GM12878 (cell line): ENCODE results near the gene TMEM231. TPM values are rescaled to one million over a fixed set of nuclear protein-coding genes. Genes with fewer than 3 reads are reported as not detected.

Experiments used
- ATAC-seq: fragments of 200-7000 bp; cut with Tn5 transposase; 3 replicates; pipeline ENCODE4 v1.9.1; 2020; ENCODE audit warnings: mild to moderate bottlenecking, moderate library complexity
- BruUV-seq: library from RNA; stranded (reverse); fragments of 400-500 nt; replicated peaks from 2 replicates; lab custom pipeline; 2021; lab: Mats Ljungman, UMichigan
- CTCF ChIA-PET: fragments of 300-600 bp; sonication (Branson Sonifier 250); formaldehyde crosslinking; extraction: SDS; loops from one replicate; lab custom pipeline; 2021; ENCODE audit warnings: inconsistent platforms; lab: Yijun Ruan, JAX
- POLR2A ChIA-PET: fragments of 350-600 bp; formaldehyde crosslinking; extraction: SDS; loops from one replicate; lab custom pipeline; 2021; ENCODE audit warnings: inconsistent platforms; lab: Charles Lee
- RAD21 ChIA-PET: fragments of 300-600 bp; sonication (Branson Sonifier 250); formaldehyde crosslinking; loops from one replicate; lab custom pipeline; 2023; ENCODE audit warnings: antibody characterized with exemption; ENCODE audit not compliant: unreplicated experiment; lab: Charles Lee
- SMC1A ChIA-PET: fragments of 300-600 bp; sonication (Branson Sonifier 250); formaldehyde crosslinking; loops from one replicate; lab custom pipeline; 2023; ENCODE audit not compliant: unreplicated experiment, uncharacterized antibody; lab: Charles Lee
- DNase-seq: peaks from one replicate; pipeline ENCODE4 v3.0.0-alpha.2; 2011; ENCODE audit warnings: low read depth, low spot score
- FAIRE-seq: peaks from 3 replicates; lab custom pipeline; 2011; peaks lifted over from hg19 to GRCh38; lab: Jason Lieb, UNC
- H2AFZ ChIP-seq: 2 replicates; pipeline ENCODE4 v1.6.0; 2011; ENCODE audit warnings: low read depth, low read length, control low read depth; ENCODE audit not compliant: control insufficient read depth
- H3K27ac ChIP-seq: 2 replicates; pipeline ENCODE4 v1.5.1; 2011; ENCODE audit warnings: control low read depth; ENCODE audit not compliant: control insufficient read depth, insufficient read depth
- H3K27me3 ChIP-seq, 2 experiments: replicated peaks in 1 of 2; 2 replicates each; pipeline versions ENCODE4 v1.6.0 to v1.6.1; 2011; ENCODE audit warnings: low read length in 1 of 2; ENCODE audit not compliant: control insufficient read depth in 2 of 2, insufficient read depth in 2 of 2
- H3K36me3 ChIP-seq, 2 experiments: 2 replicates each; pipeline ENCODE4 v1.5.1; 2011; ENCODE audit warnings: low read length in 1 of 2; ENCODE audit not compliant: control insufficient read depth in 2 of 2, insufficient read depth in 2 of 2
- H3K4me1 ChIP-seq: 2 replicates; pipeline ENCODE4 v1.6.1; 2011; ENCODE audit warnings: mild to moderate bottlenecking, low read length, moderate library complexity, mixed read lengths; ENCODE audit not compliant: control insufficient read depth, insufficient read depth
- H3K4me2 ChIP-seq: 2 replicates; pipeline ENCODE4 v1.6.0; 2011; ENCODE audit warnings: control low read depth; ENCODE audit not compliant: control insufficient read depth, insufficient read depth
- H3K4me3 ChIP-seq: fragments of 200-600 bp; sonication (generic); 2 replicates; pipeline ENCODE4 v1.5.1; 2016
- H3K79me2 ChIP-seq: 2 replicates; pipeline ENCODE4 v1.6.0; 2011; ENCODE audit warnings: low read length; ENCODE audit not compliant: control insufficient read depth, insufficient read depth
- H3K9ac ChIP-seq: 2 replicates; pipeline ENCODE4 v1.8.0; 2011; ENCODE audit warnings: low read length, control low read depth, mixed read lengths; ENCODE audit not compliant: control insufficient read depth, insufficient read depth
- H3K9me3 ChIP-seq: replicated peaks from 3 replicates; pipeline ENCODE4 v1.5.1; 2011; ENCODE audit warnings: mild to moderate bottlenecking, low read length; ENCODE audit not compliant: control insufficient read depth, insufficient read depth
- H4K20me1 ChIP-seq: 2 replicates; pipeline ENCODE4 v1.6.0; 2011; ENCODE audit not compliant: control insufficient read depth, insufficient read depth
- ATF2 ChIP-seq: IDR thresholded peaks from 2 replicates; pipeline ENCODE4 v1.6.1; 2012; ENCODE audit warnings: low read length, inconsistent platforms
- ESRRA ChIP-seq: IDR thresholded peaks from 2 replicates; pipeline ENCODE4 v1.6.1; 2012; ENCODE audit warnings: mild to moderate bottlenecking, low read length, improper control_type of control experiment
- NFYB ChIP-seq: IDR thresholded peaks from 2 replicates; pipeline ENCODE4 v1.6.1; 2011; ENCODE audit warnings: low read depth, mild to moderate bottlenecking, low read length, improper control_type of control experiment, moderate library complexity; ENCODE audit not compliant: insufficient read depth
- PAX8 ChIP-seq: fragments of 450-650 bp; IDR thresholded peaks from 2 replicates; pipeline ENCODE4 v1.6.1; 2017; ENCODE audit warnings: mild to moderate bottlenecking, moderate library complexity
- POLR2A ChIP-seq: IDR thresholded peaks from 2 replicates; pipeline ENCODE4 v1.6.1; 2011; ENCODE audit warnings: low read depth, mild to moderate bottlenecking, low read length
- POU2F2 ChIP-seq: IDR thresholded peaks from 3 replicates; pipeline ENCODE4 v1.6.1; 2011; ENCODE audit warnings: low read depth, mild to moderate bottlenecking, low read length, borderline replicate concordance
- SMAD1 ChIP-seq: fragments of 450-650 bp; IDR thresholded peaks from 2 replicates; pipeline ENCODE4 v1.6.1; 2018; ENCODE audit warnings: mild to moderate bottlenecking, low read depth; ENCODE audit not compliant: partially characterized antibody
- WGBS: methylation state at CpG from one replicate; pipeline ENCODE4 v1.1.6; 2016; ENCODE audit warnings: low lambda C conversion rate; ENCODE audit not compliant: insufficient replicate concordance, insufficient coverage; ENCODE audit errors: missing lambda C conversion rate; 5-methylcytosine and 5-hydroxymethylcytosine counted together
- in situ Hi-C: fragments of 300-500 bp; cut with MboI; formaldehyde crosslinking; loops from 9 replicates; pipeline ENCODE4 v1.14.3; 2018; ENCODE audit warnings: mixed read lengths
- intact Hi-C: fragments of 100-400 bp; cut with micrococcal nuclease; formaldehyde crosslinking; loops from one replicate; pipeline ENCODE4 v1.14.2; 2022; ENCODE audit not compliant: unreplicated experiment
- polyA plus RNA-seq, 11 experiments: library from polyadenylated mRNA; depleted of rRNA in 4 of 11; unstranded in 6 of 11; stranded (reverse) in 5 of 11; fragments of >200 nt; fragmentation: Nextera tagmentation in 4 of 11; fragmentation: Illumina TruSeq in 1 of 11; extraction: Ambion mirVana in 4 of 11; extraction: Trizol in 1 of 11; gene quantifications; 1 replicate in 1 of 11; 2 replicates in 10 of 11; pipeline versions ENCODE4 v1.2.1 to v1.2.3, GENCODE V29; 2011 to 2016; ENCODE audit warnings: inconsistent platforms in 2 of 11, missing spikeins in 2 of 11, low read depth in 1 of 11
- total RNA-seq, 4 experiments: library from RNA; depleted of rRNA in 3 of 4; stranded (reverse); fragments of >200 nt in 3 of 4; fragmentation: Illumina TruSeq in 1 of 4; extraction: Trizol in 1 of 4; gene quantifications; 2 replicates each; pipeline versions ENCODE4 v1.2.1 to v1.2.3, GENCODE V29; 2013 to 2021

The TMEM231 gene
- total and polyA plus RNA-seq, 10 of the 15 experiments (the other 5 are each of a cell fraction or from before 2014, with no cell fraction given): 1.2 to 9.1 (median 5.9) TPM

GRCh38 chr16:75494184-75494583 lies 61.9 kb downstream of the TMEM231 start:
- no peaks in the 10 kb centered on the region for H3K79me2 ChIP-seq
- no peaks in the 10 kb centered on the region; a peak in 1 of 4 replicates for H3K27me3 ChIP-seq
- no peaks in the 10 kb centered on the region for H4K20me1 ChIP-seq
- no peak overlapping the region for H3K27ac ChIP-seq
- TF ChIP-seq POLR2A: no peak
- no peak for TF ChIP-seq ESRRA
- no peak for TF ChIP-seq SMAD1
- no peak for TF ChIP-seq ATF2
- no peak for TF ChIP-seq POU2F2
- no peak for TF ChIP-seq PAX8
- TF ChIP-seq NFYB: no peak
- no peak overlapping the region for H3K4me2 ChIP-seq
- H3K9me3 ChIP-seq: no peaks in the 10 kb centered on the region
- H2AFZ ChIP-seq: no peak overlapping the region
- SMC1A ChIA-PET: no interaction called here
- POLR2A ChIA-PET: no interaction called here
- DNase-seq (no peak), ATAC-seq (no peak), FAIRE-seq (no peak)
- RAD21 ChIA-PET: interaction anchor here (2.4 kb wide), 1 partner anchor 22 kb away, joined by 5 read pairs; no protein-coding TSS in a partner anchor
- CTCF ChIA-PET: interaction anchor here (0.7 to 1.3 kb wide), 3 partner anchors 22 to 24 kb away, joined by 3 to 4 read pairs (median 4); no protein-coding TSS in a partner anchor
- intact Hi-C loops (no loop called here), in situ Hi-C loops (no loop called here)
- no TSS peak for BruUV-seq
- H3K9ac ChIP-seq: no peak overlapping the region
- no peak overlapping the region for H3K4me3 ChIP-seq
- peaks cover 18% of the 10 kb centered on the region for H3K4me1 ChIP-seq
- no peaks in the 10 kb centered on the region for H3K36me3 ChIP-seq
- 96% methylated on average over 5 of the region's 5 CpGs for WGBS
